K562 (cell line): Measurements from ENCODE around the gene PET100. TPM values are rescaled to one million over a fixed set of nuclear protein-coding genes. Genes with fewer than 3 reads are reported as not detected.

Source experiments
- ARID4B ChIP-seq: sonication (generic); formaldehyde crosslinking; IDR thresholded peaks from 2 replicates; pipeline ENCODE4 v1.8.0; 2022; ENCODE audit warnings: mild to moderate bottlenecking, missing genetic modification reagents
- HINFP ChIP-seq: fragments of 450-650 bp; conservative IDR thresholded peaks from 2 replicates; pipeline ENCODE4 v1.6.1; 2016; ENCODE audit warnings: missing genetic modification characterization, low read depth, mild to moderate bottlenecking, control low read depth, missing compliant biosample characterization
- ZNF449 ChIP-seq: fragments of 250-450 bp; sonication (Bioruptor Pico); IDR thresholded peaks from 2 replicates; pipeline ENCODE4 v1.8.0; 2022; ENCODE audit warnings: moderate library complexity, mild to moderate bottlenecking, inconsistent platforms
- polyA plus RNA-seq, 8 experiments: library from polyadenylated mRNA; depleted of rRNA in 4 of 8; stranded (reverse) in 5 of 8; unstranded in 3 of 8; fragments of >200 nt; fragmentation: Nextera tagmentation in 2 of 8; fragmentation: Illumina TruSeq in 1 of 8; extraction: Ambion mirVana in 2 of 8; extraction: Trizol in 1 of 8; gene quantifications; 2 replicates each; pipeline versions ENCODE4 v1.2.1 to v1.2.3, GENCODE V29; 2011 to 2014; ENCODE audit warnings: inconsistent platforms in 1 of 8, missing spikeins in 1 of 8
- total RNA-seq, 7 experiments: library from RNA; depleted of rRNA in 6 of 7; stranded (reverse); fragments of >200 nt in 6 of 7; fragmentation: Illumina TruSeq in 2 of 7; extraction: Trizol in 2 of 7; gene quantifications; 2 replicates each; pipeline versions ENCODE4 v1.2.1 to v1.2.3, GENCODE V29; 2011 to 2021; ENCODE audit warnings: low replicate concordance in 1 of 7

The PET100 gene
- total and polyA plus RNA-seq, 9 of the 15 experiments (the other 6 are each of a cell fraction or from before 2014, with no cell fraction given): 62.3 to 351 (median 98.3) TPM

- TF ChIP-seq HINFP (tag) (no peak), ZNF449 (no peak), ARID4B (no peak)
Measured at GRCh38 chr19:7605490-7606222, 23.9 kb upstream of the PET100 start (continued).
